Measurements from ENCODE around the gene NOP58.
"Not testable (repeated sequence)": the region's sequence is repeated elsewhere in the genome, so short reads cannot be mapped to it uniquely, and the experiment has no call there.

Gene NOP58, protein sequence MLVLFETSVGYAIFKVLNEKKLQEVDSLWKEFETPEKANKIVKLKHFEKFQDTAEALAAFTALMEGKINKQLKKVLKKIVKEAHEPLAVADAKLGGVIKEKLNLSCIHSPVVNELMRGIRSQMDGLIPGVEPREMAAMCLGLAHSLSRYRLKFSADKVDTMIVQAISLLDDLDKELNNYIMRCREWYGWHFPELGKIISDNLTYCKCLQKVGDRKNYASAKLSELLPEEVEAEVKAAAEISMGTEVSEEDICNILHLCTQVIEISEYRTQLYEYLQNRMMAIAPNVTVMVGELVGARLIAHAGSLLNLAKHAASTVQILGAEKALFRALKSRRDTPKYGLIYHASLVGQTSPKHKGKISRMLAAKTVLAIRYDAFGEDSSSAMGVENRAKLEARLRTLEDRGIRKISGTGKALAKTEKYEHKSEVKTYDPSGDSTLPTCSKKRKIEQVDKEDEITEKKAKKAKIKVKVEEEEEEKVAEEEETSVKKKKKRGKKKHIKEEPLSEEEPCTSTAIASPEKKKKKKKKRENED

DNA sequence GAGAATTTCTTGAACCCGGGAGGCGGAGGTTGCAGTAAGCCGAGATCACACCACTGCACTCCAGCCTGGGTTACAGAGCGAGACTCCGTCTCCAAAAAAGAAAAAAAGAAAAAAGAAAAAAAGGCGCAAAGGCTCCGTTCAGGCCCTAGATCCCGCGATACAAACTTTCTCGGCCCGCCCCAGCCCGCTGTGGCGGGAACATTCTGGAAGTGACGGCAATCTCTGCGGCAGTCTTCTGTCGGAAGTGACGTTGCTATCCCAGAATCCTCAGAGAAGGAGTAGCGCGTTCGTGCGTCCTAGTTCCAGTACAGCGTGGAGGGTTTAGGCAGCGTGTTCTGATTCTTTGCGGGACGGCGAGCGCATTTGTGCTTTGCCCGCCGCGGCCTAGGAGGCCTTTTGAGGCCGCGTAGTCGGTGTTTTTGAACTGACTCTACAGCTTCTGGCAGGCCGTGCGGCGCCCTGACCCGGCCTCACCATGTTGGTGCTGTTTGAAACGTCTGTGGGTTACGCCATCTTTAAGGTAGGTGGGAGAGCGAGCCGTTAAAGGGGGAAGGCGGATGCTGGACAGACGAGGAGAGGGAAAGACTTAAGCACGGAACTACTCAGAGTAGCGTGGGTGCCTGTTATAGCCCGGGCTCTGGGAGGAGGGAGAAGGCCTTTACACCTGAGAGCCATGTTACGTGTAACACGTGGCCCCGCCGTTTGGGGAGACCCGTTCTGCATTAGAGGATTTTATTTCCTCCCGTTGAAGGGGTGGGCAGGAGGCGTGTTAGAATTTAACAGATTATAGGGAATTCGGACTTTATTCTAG lies at the start of gene NOP58:
Gene NOP58 (plus strand): TSS at position 297 of the 811 bp plus-strand sequence. CDS start 179 bp downstream, at position 476.
- DNase-seq: peak; percentile 77

DNA sequence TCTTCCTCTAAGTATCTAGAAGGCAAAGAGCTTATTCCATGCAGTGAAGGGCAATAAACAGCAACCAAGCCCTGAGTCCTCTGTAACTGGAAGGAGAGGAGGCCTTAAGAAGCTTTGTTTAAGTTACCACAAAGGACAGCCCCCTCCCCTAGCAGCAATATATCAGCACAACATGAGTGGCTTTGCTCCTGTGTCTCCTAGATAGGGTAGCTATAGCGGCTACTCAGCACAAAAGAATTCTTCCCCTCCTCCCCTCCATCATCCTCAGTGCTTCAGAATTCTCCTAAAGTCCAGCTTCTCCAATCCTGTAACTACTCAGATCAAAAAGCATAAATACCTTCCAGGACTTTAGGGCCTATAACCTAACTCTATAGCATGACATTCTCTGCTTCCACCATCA lies 43.7 kb upstream of the NOP58 start:
- no peak for DNase-seq

DNA sequence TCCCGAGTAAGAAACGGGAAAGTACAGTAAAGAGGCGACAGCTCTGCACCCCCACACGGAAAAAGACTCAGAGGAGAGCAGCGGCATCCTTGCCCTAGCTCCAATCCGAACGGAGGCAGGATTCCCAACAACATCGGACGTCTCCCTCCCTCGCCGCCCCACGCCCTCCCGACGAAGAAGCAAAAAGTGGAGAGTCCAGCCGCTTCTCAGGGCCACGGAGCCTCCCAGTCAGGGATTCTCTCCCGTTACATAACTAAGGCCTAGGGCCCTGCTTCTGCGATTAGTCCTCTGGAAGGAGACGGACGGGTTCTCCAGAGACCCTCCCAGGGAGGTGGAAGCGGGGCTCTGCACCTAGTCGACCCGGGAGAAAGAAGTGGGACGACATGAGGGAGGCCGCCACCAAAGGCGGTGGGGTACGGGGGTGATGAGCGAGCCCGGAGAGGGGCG lies 27.8 kb upstream of the NOP58 start:
- DNase-seq: no peak

DNA sequence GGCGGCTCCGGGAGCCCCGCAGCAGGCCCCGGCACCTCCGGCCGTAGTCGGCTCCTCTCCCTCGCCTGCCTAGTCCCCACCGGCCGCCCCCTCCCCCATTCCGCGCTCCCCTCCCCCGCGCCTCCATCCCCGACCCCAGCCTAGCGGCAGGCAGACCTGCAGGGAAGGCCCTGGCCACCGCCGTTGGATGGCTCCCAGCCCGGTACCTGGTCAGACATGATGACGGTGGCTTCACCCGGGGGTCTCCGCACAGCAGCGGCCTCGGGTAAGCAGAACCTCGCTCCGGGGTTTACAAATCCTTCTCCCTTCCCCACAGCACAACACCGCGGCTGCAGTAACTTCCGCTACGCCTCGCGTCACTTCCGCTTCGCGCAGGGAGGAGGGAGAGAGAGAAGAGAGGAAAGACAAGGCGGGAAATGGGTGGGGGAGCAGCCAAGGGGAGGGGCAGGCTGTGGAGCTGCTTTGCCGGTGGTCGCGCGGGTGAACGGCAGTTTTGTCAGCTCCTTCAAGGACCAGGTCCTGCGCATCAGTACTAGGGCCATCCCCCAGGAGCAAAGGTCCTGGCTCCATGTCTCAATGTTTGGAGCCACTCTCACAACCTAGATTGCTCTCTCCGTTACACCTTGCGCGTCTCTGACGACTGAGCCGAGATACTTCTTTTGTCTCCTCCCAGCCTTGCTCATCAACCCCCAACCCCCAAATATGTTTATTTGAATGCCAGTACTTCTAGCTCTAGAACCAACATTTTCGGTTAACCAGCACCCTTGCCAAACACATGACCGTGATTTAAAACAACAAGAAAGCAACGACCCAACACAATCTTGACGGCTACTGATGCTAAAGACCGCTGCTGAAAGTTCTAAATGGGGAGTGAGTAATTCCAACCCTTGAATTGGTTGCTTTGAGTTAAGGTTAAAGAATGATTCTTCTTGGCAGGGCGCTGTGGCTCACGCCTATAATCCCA lies 27.0 kb upstream of the NOP58 start, which contains the start of gene SUMO1:
Gene SUMO1 (minus strand): TSS at position 364 of the 964 bp plus-strand sequence. CDS start 146 bp downstream, at position 218.
- DNase-seq: peak; percentile 82

DNA sequence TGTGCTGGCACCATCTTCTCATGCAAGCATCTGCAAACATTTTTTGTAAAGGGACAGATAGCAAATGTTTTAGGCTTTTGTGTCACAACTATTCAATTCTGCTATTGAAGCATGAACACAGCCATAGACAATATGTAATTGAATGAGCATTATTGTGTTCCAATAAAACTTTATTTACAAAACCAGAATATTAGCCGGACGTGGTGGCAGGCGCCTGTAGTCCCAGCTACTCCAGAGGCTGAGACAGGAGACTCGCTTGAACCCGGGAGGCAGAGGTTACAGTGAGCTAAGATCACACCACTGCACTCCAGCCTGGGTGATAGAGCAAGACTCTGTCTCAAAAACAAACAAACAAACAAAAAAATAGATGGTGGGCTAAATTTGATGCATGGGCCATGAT lies 17.9 kb upstream of the NOP58 start:
- not testable (repeated sequence) for DNase-seq

DNA sequence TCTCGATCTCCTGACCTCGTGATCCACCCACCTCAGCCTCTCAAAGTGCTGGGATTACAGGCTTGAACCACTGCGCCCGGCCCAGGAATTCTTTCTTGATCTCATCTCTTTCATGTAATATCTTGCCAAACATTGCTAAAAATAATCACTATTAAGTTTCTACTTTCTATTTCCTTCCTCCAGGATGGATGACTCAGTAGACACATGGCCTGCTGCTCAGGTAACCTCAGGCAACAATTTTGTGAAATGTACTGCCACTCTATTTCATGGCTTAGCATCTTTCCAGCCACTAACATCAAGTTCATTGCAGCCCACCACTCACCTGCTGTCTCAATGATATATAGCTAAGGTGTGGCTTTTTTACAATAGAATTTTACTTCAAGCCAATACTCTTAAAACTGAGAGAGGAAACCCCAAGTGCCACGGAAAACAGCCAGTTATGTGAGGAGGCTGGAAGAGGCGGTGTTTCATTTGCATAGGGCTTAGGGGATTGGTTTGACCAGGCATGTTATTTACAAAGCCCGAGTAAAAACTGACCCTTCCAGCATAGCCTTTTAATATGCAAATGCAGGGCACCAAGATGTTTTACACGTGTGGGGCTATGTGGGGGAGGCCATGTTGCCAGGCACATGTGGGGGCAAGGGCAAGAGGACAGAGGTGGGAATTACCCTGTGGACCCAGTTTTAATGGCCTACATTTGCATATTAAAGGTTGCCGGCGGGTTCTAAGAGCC lies 15.9 kb upstream of the NOP58 start:
- DNase-seq: no peak

DNA sequence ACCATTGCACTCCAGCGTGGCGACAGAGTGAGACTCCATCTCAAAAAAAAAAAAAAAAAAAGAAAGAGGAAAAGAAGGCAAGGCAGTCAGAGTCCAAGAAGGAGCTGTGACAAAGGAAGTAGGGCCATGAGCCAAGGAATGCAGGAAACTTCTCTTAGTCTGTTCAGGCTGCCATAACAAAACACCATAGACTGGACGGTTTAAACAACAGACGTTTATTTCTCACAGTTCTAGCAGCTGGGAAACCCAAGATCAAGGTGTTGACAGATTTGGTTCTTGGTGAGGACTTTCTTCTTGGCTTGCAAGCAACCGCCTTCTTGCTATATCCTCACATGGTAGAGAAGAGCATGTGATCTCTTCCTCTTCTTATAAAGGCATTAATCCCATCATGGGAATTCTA lies 14.1 kb upstream of the NOP58 start:
- no peak for DNase-seq

DNA sequence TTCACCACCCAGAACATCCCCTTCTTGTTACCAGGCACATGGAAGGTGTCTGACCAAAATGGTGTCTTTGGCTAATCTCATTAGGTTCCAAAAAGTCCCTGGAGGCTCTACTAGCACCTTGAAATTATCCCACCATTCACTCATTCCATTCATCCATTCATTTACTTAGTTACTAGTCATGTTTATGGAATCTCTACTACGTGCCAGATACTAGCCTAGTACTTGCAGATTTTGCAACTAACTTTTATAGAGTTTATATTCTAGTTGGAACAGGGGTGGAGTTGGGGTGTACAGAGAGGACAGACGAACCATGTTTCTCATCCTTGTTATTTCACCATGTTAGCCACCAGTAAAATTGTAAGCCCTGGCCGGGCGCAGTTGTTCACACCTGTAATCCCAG lies 4.0 kb upstream of the NOP58 start:
- no peak for DNase-seq

DNA sequence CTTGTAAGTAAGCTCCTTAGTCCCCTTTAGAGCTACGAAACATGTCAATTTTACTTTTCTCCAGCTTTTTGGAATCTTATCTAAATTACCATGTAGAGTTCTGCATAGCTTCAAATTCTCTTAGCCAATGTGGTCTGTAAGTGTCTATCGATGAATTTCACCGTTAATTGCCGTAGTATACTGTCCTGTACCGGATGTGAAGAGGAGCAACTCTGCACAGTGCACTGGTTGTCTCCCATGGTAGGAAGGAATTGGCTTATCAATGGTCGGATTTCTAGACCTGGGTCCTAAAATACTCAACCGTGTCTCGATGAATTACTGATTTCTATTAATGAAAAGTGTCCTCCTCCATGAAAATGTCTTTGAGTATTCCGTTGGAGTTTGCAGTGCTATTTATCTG lies 1.9 kb downstream of the NOP58 start:
- no peak for DNase-seq

DNA sequence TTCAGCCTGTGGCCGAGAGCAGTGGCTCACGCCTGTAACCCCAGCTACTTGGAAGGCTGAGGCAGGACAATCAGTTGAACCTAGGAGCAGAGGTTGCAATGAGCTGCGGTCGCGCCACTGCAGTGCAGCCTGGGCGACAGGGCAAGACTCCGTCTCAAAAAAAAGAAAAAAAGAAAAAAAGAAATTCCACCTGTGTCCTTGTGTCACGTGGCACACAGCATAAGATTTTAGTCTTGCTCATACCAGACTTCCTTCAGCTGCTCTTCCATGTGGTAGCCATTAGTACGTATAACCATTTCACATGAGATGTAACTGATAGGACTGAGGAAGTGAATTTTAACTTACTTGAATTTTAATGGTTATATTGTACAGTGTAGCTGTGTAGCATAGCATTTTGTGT lies 4.0 kb downstream of the NOP58 start:
- no peak for DNase-seq

DNA sequence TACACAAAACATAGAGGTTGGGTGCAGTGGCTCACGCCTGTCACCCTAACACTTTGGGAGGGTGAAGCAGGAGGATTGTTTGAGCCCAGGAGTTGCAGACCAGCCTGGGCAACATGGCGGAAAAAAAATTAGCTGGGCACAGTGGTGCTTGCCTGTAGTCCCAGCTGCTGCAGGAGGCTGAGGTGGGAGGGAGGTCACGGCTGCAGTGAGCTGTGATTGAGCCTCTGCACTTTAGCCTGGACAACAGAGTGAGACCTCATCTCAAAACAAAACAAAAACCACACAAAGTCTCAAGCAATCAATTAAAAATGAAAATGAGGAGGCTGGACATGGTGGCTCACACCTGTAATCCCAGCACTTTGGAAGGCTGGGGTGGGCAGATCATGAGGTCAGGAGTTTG lies 4.9 kb downstream of the NOP58 start:
- no peak for DNase-seq

DNA sequence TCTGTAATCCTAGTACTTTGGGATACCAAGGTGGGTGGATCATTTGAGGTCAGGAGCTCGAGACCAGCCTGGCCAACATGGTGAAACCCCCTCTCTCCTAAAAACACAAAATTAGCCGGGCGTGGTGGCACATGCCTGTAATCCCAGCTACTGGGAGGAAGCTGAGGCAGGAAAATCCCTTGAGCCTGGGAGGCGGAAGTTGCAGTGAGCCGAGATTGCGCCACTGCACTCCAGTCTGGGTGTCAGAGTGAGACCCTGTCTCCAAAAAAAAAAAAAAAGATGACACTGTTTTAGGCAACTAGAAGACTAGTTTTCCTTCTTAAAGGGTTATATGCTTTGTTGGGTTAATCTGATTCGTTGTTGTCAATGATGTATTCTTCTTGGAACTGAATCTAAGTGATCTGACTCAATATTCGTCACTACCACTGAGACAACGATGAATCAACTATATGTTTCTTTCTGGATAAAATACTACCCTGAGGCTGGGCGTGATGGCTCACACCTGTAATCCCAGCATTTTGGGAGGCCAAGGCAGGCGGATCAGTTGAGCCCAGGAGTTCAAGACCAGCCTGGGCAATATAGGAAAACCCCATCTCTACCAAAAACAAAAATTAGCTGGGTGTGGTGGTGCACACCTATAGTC lies 10.6 kb downstream of the NOP58 start:
- not testable (repeated sequence) for DNase-seq

DNA sequence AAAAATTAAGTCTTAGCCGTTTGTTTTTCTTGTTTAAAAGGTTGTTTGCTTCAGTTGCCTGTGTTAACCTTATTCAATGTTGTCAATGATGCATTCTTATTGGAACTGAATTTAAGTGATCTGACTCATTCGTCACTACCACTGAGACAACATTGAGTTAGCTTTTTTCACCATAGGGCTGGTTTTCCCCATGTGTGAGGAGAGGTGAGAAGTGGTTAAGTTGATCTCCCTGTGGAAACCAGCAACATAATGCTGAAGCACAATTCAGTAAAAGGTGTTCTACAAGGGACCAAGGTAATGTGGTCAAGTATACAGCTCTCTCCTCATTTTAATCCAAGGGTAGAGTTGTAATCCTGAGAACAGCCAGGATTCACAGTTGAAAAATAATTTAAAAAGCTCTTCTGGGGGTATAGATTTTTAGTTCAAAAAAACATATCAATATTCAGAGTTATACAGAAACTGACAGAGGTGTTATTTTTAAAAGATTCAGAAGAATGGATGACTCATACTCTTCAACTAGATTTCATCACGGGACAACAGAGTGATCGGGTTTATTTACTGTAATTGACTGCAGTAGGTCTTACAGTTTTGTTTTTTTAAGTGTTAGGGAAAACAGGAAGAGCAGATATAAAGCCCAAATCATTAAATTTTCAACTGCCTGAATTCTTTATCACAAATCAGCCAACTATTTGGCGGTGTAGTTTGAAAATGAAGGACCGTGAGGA lies 12.6 kb downstream of the NOP58 start:
- DNase-seq: no peak

DNA sequence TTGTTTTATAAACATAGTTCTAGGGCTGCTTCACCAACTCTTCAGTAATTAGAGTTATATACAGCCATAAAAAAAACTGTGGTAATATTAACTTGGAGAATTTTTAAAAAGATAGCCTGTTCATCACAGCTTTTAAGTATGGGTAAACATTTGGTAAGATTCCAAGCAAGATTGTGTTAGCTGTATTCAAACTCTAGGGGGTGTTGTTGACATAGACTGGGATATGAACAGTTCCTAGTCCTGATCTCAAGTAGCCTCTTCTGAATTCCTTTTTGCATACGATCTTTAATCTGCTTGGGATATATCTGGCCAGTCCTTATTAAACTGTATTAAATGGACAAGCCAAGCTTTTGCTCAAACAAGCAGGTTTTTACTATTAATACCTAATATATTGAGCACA lies 13.4 kb downstream of the NOP58 start:
- no peak for DNase-seq

DNA sequence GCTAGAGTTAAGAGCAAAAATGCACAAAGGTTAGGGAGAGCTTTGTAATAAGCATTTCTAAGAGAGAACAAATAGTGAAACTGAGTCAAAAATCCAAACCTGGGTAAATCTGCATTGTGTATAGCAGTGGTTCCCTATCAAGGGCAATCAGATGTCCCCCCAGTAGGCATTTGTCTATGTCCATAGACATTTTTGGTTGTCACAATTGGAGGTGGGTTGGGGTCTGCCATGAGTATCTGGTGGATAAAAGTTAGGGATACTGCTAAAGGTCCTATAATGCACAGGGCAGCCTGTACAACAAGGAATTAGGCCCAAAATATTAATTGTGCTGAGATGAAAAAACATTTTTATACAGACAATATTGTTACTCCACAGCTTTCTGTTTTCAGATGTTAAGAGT lies 21.0 kb downstream of the NOP58 start:
- DNase-seq: no peak

DNA sequence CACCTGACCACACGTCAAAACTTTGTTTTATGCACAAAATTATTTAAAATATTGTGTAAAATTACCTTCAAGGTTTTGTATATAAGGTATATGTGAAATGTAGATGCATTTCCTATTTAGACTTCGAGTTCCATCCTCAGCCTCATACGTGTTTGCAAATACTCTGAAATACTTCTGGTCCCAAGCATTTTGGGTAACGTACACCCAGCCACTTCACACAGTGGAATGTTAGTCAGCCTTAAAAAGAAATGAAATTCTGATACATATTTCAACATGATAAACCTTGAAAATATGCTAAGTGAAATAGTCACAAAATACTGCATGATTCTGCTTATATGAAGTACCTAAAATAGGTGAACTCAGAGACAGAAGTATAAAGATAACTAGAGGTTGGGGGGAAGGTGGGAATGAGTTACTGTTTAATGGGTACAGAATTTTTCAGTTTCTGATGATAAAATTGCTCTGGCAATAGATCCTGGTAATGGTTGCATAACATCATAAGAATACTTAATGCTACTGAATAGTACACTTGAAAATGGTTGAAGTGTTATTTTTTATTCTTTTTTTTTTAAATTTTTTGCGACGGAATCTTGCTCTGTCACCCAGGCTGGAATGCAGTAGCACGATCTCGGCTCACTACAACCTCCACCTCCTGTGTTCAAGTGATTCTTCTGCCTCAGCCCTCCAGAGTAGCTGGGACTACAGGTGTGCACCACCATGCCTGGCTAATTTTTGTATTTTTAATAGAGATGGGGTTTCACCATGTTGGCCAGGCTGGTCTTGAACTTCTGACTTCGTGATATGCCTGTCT lies 24.0 kb downstream of the NOP58 start:
- DNase-seq: no peak

DNA sequence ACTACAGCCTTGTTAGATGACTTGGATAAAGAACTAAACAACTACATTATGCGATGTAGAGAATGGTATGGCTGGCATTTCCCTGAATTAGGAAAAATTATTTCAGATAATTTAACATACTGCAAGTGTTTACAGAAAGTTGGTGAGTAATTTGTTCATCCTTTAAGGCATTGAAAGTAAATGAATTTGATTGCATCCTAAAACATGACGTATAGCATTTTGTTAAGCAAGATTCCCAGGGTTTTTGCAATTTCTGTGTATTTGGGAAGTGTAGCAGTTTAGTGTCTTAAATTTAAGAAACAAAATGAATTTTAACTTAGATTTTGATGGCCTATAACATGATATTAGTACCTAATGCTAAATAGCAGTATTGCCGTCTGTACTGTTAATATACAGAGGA lies 24.8 kb downstream of the NOP58 start:
- DNase-seq: no peak

DNA sequence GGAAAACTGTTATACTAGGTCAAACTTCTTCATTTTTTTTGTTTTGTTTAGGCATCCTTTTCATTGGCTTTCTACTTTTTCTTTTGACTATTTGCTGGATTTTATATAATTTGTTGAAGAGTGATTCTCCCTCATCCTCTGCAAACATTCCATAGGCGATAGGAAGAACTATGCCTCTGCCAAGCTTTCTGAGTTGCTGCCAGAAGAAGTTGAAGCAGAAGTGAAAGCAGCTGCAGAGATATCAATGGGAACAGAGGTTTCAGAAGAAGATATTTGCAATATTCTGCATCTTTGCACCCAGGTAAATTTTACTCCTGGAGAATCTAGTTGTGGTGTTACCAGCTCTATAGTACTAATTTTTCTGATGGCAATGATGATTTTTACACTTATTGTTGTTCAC lies 25.4 kb downstream of the NOP58 start:
- no peak for DNase-seq

DNA sequence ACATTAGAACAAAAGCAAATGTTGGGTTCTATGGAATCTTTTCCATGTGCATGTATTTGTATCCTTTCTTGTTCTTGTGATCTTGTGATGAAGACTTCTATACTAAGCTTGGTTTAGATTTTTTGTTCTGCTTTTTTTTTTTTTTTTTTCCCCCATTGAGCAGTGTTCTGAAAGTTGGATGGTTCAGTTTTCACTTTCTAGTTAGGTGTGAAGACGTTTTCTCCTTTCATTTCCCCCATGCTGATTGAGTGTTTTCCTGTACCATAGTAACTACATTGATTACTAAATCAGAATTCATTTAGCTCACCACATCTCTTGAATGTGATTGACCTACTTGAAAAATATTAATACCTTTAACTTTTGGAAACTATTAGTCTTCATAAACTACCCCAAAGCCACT lies 34.1 kb downstream of the NOP58 start:
- DNase-seq: no peak

DNA sequence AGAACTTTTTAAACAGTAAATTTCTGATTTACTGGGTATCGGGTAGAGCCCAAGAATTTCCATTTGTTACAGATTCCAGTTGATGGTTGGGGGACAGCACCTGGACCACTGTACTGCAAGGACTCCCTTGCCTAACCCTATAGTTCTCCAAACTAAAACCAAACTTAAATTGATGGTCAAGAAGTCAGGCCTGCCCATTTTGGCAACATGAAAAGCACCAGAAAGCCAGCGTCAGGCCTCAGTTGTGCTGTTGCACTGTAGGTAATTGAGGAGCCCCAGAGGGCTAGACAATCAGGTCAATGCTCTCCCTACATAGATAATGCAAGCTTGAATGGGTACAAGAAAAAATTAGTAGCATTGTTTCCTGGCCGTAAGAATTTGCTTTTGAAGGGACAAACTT lies 40.5 kb downstream of the NOP58 start:
- no peak for DNase-seq

All from stimulated activated CD4-positive, alpha-beta T cell treated with anti-CD3 and anti-CD28 coated beads, Interleukin-12 subunit alpha, Interleukin-12 subunit beta, amount 100 ng/mL, for 4 hours (primary cell).